ENCODE data around the gene NRCAM.

NRCAM gene

GRCh38 chr7:108311446-108312168 is 144.6 kb downstream of the NRCAM start:
- no peak for DNase-seq (ENCODE audit: low spot score)

- DNase-seq (ENCODE audit: low spot score): no peak
Measured at GRCh38 chr7:108310351-108310750, 145.9 kb downstream of the NRCAM start.

GRCh38 chr7:108308903-108309302 is 147.3 kb downstream of the NRCAM start:
- DNase-seq (ENCODE audit: low spot score): no peak

- no peak for DNase-seq (ENCODE audit: low spot score)
Measured at GRCh38 chr7:108308276-108308675, 148.0 kb downstream of the NRCAM start.

- no peak for DNase-seq (ENCODE audit: low spot score)
Measured at GRCh38 chr7:108307595-108307994, 148.6 kb downstream of the NRCAM start.

GRCh38 chr7:108307194-108307593 is 149.0 kb downstream of the NRCAM start:
- DNase-seq (ENCODE audit: low spot score): no peak

- no peak for DNase-seq (ENCODE audit: low spot score)
Measured at GRCh38 chr7:108303332-108303731, 152.9 kb downstream of the NRCAM start.

GRCh38 chr7:108301387-108301786 is 154.8 kb downstream of the NRCAM start:
- DNase-seq (ENCODE audit: low spot score): no peak

- no peak for DNase-seq (ENCODE audit: low spot score)
Measured at GRCh38 chr7:108299251-108299973, 156.8 kb downstream of the NRCAM start.

- no peak for DNase-seq (ENCODE audit: low spot score)
Measured at GRCh38 chr7:108296911-108297310, 159.3 kb downstream of the NRCAM start.

- DNase-seq (ENCODE audit: low spot score): no peak
Measured at GRCh38 chr7:108294595-108294994, 161.6 kb downstream of the NRCAM start.

GRCh38 chr7:108293149-108293612 is 163.1 kb downstream of the NRCAM start:
- no peak for DNase-seq (ENCODE audit: low spot score)

GRCh38 chr7:108292541-108292940 is 163.7 kb downstream of the NRCAM start:
- no peak for DNase-seq (ENCODE audit: low spot score)

GRCh38 chr7:108291791-108292440 is 164.3 kb downstream of the NRCAM start:
- DNase-seq (ENCODE audit: low spot score): no peak

- DNase-seq (ENCODE audit: low spot score): no peak
Measured at GRCh38 chr7:108291152-108291508, 165.1 kb downstream of the NRCAM start.

GRCh38 chr7:108290459-108291151 is 165.6 kb downstream of the NRCAM start:
- DNase-seq (ENCODE audit: low spot score): peak; percentile 18

- DNase-seq (ENCODE audit: low spot score): no peak
Measured at GRCh38 chr7:108289852-108290251, 166.4 kb downstream of the NRCAM start.

- DNase-seq (ENCODE audit: low spot score): no peak
Measured at GRCh38 chr7:108287857-108288256, 168.4 kb downstream of the NRCAM start.

GRCh38 chr7:108286290-108286904 is 169.8 kb downstream of the NRCAM start:
- no peak for DNase-seq (ENCODE audit: low spot score)

GRCh38 chr7:108285778-108286177 is 170.5 kb downstream of the NRCAM start:
- DNase-seq (ENCODE audit: low spot score): no peak

GRCh38 chr7:108285003-108285368 is 171.2 kb downstream of the NRCAM start:
- no peak for DNase-seq (ENCODE audit: low spot score)

Data from SK-N-DZ (cell line).